PC-3 (cell line): ENCODE results near the gene RGS3.

ENCODE experiments used
- CTCF ChIP-seq: fragments of 300-600 bp; sonication (generic); conservative IDR thresholded peaks from 2 replicates; pipeline ENCODE4 v1.5.1; 2017; ENCODE audit warnings: antibody characterized with exemption, low read depth, mild to moderate bottlenecking, low read length
- EZH2 ChIP-seq: fragments of 300-600 bp; sonication (generic); IDR thresholded peaks from one replicate; pipeline ENCODE4 v1.6.1; 2017; ENCODE audit warnings: antibody characterized with exemption, mild to moderate bottlenecking, low read length; ENCODE audit not compliant: unreplicated experiment
- EZH2phosphoT487 ChIP-seq: fragments of 300-600 bp; sonication (generic); IDR thresholded peaks from 2 replicates; pipeline ENCODE4 v1.6.1; 2018; ENCODE audit warnings: mild to moderate bottlenecking, antibody characterized with exemption, low read length, borderline replicate concordance

- no peak for TF ChIP-seq CTCF
- TF ChIP-seq EZH2phosphoT487, result no peak
- TF ChIP-seq EZH2, result no peak
Measured at GRCh38 chr9:113501852-113502251, 38.3 kb downstream of the RGS3 start.
